Prostate gland (tissue), 2 donors: Measurements from ENCODE around the gene CREB5.

Experiments
- POLR2A ChIP-seq: fragments of 450-650 bp; IDR thresholded peaks from one replicate; pipeline ENCODE4 v1.6.1; 2016; ENCODE audit warnings: antibody characterized with exemption, mild to moderate bottlenecking
- TF ChIP-seq, protein P1 (sequence below), 4 experiments: fragments of 200-600 bp in 2 of 4; fragments of 450-650 bp in 2 of 4; sonication (generic) in 2 of 4; IDR thresholded peaks; 1 replicate in 3 of 4; 2 replicates in 1 of 4; pipeline ENCODE4 v1.5.1; 2016 to 2019; ENCODE audit warnings: antibody characterized with exemption in 4 of 4, mild to moderate bottlenecking in 2 of 4, moderate library complexity in 2 of 4

DNA sequence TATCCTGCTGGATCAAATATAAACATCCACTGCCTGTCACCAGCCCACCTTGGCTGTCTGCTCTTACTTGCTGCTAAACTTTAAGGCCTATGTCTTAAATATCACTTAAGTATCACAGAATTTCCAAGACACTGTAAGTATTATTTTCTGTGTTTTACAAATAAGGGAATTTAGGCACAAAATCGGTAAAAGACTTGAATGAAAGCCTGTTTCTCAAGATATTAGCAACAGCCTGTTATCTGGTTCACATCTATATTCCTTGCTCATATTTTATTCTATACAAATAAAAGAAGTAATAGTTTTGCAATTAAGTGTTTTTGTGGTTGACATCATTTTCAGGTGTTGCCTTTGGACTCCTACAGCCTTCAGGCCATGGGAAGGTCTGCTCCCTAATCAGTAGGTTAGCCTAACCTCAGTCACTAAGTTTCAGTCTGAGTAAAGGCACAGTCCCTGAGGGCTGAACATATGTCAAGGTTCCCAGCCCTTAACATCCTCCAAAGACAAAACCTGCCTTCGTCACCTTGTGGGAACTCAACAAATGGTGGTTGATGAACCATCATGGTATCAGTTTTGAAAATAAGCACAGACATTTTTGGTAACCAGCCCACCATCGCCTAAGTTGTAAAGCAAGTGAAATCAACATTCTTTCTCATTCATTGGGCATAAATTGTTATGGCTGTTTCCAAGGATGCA lies 127.1 kb downstream of the CREB5 start:
- TF ChIP-seq, protein P1, sequence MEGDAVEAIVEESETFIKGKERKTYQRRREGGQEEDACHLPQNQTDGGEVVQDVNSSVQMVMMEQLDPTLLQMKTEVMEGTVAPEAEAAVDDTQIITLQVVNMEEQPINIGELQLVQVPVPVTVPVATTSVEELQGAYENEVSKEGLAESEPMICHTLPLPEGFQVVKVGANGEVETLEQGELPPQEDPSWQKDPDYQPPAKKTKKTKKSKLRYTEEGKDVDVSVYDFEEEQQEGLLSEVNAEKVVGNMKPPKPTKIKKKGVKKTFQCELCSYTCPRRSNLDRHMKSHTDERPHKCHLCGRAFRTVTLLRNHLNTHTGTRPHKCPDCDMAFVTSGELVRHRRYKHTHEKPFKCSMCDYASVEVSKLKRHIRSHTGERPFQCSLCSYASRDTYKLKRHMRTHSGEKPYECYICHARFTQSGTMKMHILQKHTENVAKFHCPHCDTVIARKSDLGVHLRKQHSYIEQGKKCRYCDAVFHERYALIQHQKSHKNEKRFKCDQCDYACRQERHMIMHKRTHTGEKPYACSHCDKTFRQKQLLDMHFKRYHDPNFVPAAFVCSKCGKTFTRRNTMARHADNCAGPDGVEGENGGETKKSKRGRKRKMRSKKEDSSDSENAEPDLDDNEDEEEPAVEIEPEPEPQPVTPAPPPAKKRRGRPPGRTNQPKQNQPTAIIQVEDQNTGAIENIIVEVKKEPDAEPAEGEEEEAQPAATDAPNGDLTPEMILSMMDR (IDR thresholded peaks at IDR 0.05), result no peak
- no peak for TF ChIP-seq POLR2A
